Measurements from ENCODE around the gene ARID5B.

The ARID5B gene

DNA sequence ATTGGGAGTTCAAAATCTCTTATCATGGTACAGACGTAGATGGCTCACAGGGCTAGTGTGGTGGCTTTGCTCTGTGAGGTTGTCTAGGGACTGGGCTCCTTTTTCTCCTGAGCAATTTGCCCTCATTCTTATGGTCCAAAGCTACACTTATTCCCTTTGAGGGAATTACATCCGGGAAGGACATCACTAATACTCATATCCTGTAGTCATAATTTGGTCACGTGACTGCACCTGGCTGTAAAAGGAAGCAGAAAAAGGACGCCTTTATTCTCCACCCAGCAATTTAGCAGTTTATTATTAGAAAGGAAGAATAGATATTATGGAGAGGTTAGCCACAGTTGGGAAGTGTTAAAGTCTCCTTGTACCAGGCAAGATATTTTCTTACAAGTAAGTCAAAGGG, 28.1 kb downstream of the ARID5B start:
- ChIA-PET POLR2A (no interaction called here), CTCF (no interaction called here)
- TF ChIP-seq KLF1 (tag by site-specific recombination; IDR thresholded peaks at IDR 0.05) (no peak), ZNF366 (tag by site-specific recombination; conservative IDR thresholded peaks at IDR 0.05) (no peak), ZNF629 (tag by site-specific recombination; IDR thresholded peaks at IDR 0.05) (no peak), TSHZ1 (tag by site-specific recombination; IDR thresholded peaks at IDR 0.05; ENCODE audit: borderline replicate concordance) (no peak), ZNF544 (tag by site-specific recombination; IDR thresholded peaks at IDR 0.05) (no peak)
- Histone ChIP-seq H3K4me1 (ENCODE audit: control insufficient read depth, insufficient read depth, low read length) (no peaks in the 10 kb centered on the region), H3K36me3 (ENCODE audit: control insufficient read depth in 2 of 2, insufficient read depth in 1 of 2, low read length in 2 of 2) (no peaks in the 10 kb centered on the region), H3K9me3 (ENCODE audit: control insufficient read depth, insufficient read depth, low read depth, low read length) (no peaks in the 10 kb centered on the region), H3K27ac (ENCODE audit: extremely low read depth, low read depth, low read length) (no peak overlapping the region), H3K4me3 (ENCODE audit: low read depth, low read length) (no peak overlapping the region)

DNA sequence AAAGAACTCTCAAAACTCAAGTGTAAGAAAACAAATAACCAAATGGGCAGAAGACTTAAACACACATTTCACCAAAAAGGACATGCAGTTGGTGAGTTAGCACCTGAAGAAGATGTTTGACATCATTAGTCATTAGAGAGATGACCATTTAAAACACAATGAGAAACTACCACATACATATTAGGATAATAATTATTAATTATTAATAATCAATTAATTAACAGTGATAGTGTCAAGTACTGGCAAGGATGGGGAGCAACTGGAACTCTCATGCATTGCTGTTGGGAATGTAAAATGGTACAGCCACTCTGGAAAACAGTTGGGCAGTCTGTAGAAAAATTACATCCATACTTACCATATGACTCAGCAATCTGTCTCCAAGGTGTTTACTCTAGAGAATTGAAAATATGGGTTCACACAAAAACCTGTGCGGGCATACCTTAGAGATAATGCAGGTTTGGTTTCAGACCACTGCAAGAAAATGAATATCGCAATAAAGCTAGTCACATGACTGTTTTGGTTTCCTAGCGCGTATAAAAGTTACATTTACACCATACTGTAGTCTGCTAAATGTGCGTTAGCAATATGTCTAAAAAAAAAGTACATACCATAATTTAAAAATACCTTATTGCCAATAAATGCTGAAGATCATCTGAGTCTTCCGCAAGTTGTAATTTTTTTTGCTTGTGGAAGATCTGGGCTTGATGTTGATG, 30.3 kb downstream of the ARID5B start:
- POLR2A ChIA-PET: interaction anchor here (1.3 kb wide), 1 partner anchor 28 kb away, joined by 4 read pairs; no protein-coding TSS in a partner anchor
- no peaks in the 10 kb centered on the region for H3K9me3 ChIP-seq (ENCODE audit: control insufficient read depth, insufficient read depth, low read depth, low read length)
- H3K27ac ChIP-seq (ENCODE audit: extremely low read depth, low read depth, low read length): no peak overlapping the region
- no peaks in the 10 kb centered on the region for H3K4me1 ChIP-seq (ENCODE audit: control insufficient read depth, insufficient read depth, low read length)
- no peaks in the 10 kb centered on the region for H3K36me3 ChIP-seq (ENCODE audit: control insufficient read depth in 2 of 2, insufficient read depth in 1 of 2, low read length in 2 of 2)
- no peak overlapping the region for H3K4me3 ChIP-seq (ENCODE audit: low read depth, low read length)
- CTCF ChIA-PET: no interaction called here
- TF ChIP-seq KLF17 (tag by site-specific recombination; IDR thresholded peaks at IDR 0.05) (no peak), CTCF (tag by site-specific recombination; IDR thresholded peaks at IDR 0.05) (no peak), MEIS1 (CRISPR knock-in tag; IDR thresholded peaks at IDR 0.05; ENCODE audit: borderline replicate concordance) (no peak), ZNF580 (tag by site-specific recombination; IDR thresholded peaks at IDR 0.05) (no peak), ZNF658 (tag by site-specific recombination; IDR thresholded peaks at IDR 0.05) (no peak), ZNF596 (tag by site-specific recombination; IDR thresholded peaks at IDR 0.05) (no peak), ZNF133 (tag by site-specific recombination; IDR thresholded peaks at IDR 0.05) (no peak), GFI1B (tag by site-specific recombination; IDR thresholded peaks at IDR 0.05) (no peak), ZSCAN4 (tag by site-specific recombination; IDR thresholded peaks at IDR 0.05) (no peak)
- TF ChIP-seq, protein P1, sequence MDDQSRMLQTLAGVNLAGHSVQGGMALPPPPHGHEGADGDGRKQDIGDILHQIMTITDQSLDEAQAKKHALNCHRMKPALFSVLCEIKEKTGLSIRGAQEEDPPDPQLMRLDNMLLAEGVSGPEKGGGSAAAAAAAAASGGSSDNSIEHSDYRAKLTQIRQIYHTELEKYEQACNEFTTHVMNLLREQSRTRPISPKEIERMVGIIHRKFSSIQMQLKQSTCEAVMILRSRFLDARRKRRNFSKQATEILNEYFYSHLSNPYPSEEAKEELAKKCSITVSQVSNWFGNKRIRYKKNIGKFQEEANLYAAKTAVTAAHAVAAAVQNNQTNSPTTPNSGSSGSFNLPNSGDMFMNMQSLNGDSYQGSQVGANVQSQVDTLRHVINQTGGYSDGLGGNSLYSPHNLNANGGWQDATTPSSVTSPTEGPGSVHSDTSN (CRISPR knock-in tag; IDR thresholded peaks at IDR 0.05): no peak
- TF ChIP-seq, protein P2, sequence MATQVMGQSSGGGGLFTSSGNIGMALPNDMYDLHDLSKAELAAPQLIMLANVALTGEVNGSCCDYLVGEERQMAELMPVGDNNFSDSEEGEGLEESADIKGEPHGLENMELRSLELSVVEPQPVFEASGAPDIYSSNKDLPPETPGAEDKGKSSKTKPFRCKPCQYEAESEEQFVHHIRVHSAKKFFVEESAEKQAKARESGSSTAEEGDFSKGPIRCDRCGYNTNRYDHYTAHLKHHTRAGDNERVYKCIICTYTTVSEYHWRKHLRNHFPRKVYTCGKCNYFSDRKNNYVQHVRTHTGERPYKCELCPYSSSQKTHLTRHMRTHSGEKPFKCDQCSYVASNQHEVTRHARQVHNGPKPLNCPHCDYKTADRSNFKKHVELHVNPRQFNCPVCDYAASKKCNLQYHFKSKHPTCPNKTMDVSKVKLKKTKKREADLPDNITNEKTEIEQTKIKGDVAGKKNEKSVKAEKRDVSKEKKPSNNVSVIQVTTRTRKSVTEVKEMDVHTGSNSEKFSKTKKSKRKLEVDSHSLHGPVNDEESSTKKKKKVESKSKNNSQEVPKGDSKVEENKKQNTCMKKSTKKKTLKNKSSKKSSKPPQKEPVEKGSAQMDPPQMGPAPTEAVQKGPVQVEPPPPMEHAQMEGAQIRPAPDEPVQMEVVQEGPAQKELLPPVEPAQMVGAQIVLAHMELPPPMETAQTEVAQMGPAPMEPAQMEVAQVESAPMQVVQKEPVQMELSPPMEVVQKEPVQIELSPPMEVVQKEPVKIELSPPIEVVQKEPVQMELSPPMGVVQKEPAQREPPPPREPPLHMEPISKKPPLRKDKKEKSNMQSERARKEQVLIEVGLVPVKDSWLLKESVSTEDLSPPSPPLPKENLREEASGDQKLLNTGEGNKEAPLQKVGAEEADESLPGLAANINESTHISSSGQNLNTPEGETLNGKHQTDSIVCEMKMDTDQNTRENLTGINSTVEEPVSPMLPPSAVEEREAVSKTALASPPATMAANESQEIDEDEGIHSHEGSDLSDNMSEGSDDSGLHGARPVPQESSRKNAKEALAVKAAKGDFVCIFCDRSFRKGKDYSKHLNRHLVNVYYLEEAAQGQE (tag by site-specific recombination; IDR thresholded peaks at IDR 0.05): no peak
- TF ChIP-seq, protein P3, sequence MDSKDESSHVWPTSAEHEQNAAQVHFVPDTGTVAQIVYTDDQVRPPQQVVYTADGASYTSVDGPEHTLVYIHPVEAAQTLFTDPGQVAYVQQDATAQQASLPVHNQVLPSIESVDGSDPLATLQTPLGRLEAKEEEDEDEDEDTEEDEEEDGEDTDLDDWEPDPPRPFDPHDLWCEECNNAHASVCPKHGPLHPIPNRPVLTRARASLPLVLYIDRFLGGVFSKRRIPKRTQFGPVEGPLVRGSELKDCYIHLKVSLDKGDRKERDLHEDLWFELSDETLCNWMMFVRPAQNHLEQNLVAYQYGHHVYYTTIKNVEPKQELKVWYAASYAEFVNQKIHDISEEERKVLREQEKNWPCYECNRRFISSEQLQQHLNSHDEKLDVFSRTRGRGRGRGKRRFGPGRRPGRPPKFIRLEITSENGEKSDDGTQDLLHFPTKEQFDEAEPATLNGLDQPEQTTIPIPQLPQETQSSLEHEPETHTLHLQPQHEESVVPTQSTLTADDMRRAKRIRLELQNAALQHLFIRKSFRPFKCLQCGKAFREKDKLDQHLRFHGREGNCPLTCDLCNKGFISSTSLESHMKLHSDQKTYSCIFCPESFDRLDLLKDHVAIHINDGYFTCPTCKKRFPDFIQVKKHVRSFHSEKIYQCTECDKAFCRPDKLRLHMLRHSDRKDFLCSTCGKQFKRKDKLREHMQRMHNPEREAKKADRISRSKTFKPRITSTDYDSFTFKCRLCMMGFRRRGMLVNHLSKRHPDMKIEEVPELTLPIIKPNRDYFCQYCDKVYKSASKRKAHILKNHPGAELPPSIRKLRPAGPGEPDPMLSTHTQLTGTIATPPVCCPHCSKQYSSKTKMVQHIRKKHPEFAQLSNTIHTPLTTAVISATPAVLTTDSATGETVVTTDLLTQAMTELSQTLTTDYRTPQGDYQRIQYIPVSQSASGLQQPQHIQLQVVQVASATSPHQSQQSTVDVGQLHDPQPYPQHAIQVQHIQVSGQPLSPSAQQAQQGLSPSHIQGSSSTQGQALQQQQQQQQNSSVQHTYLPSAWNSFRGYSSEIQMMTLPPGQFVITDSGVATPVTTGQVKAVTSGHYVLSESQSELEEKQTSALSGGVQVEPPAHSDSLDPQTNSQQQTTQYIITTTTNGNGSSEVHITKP (tag by site-specific recombination; IDR thresholded peaks at IDR 0.05): no peak

Data from HEK293 (cell line).